ENCODE measurements around the gene PLEKHH1.
A peak's percentile ranks its signal among the peaks of the same experiment; 100 is the strongest.

PLEKHH1 gene

DNA sequence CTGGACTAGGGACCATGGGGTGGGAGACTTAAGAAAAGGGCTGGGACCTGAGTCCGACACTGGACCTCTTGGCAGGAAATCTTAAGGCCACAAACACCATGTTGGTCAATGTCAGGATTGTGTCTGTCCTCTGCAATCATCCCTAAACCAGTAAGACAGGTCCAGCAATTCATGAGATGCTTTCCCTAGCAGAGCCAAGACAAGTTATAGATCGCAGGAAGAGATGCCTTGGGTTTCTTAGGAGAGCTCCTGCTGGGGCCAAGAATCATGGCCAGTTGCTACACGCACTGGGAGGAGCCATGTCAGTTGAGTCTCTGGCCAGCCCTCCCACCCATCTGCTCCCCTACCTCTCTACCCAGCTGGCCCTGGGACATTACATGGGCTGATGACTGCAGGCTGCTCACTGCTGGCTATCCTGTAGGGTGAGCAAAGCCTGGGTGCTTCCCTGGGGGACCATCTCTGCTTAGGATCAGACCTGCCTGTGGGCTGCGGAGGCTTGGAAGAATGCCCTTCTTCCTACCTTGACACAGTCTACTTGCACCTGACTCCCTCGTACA is 14.2 kb downstream of the PLEKHH1 start:
- peak; percentile 52 to 95 for DNase-seq (ENCODE audit: low read depth in 1 of 2, low spot score in 1 of 2)
- TF ChIP-seq JUND (IDR thresholded peaks at IDR 0.05; ENCODE audit: low read depth) = no peak
- in situ Hi-C loops (cut with HindIII; ENCODE audit: low pct_unique_long_range_greater_than_20kb, low sequenced_read_pairs) = no loop called here

DNA sequence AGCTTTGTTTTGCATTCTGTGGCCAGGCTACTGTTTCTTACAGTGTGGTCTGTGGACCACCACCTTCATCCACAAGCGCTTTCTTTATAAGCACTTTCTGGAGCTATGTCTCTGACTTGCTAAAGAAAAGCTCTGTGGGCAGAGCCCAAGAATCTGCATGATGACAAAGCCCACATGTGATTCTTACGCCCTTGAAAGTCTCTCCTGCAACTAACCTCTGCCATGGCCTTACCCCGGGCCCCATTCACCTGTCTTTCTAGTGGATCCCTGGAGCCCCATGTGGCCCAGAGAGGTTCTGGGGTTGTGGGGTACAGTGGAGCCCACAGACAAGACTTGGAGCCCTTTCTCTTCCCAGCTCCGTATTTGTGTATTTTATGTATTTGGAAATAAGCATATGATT is 16.6 kb downstream of the PLEKHH1 start:
- DNase-seq (ENCODE audit: low read depth in 1 of 2, low spot score in 1 of 2) = no peak
- TF ChIP-seq JUND (IDR thresholded peaks at IDR 0.05; ENCODE audit: low read depth) = no peak
- in situ Hi-C loops (cut with HindIII; ENCODE audit: low pct_unique_long_range_greater_than_20kb, low sequenced_read_pairs) = no loop called here

DNA sequence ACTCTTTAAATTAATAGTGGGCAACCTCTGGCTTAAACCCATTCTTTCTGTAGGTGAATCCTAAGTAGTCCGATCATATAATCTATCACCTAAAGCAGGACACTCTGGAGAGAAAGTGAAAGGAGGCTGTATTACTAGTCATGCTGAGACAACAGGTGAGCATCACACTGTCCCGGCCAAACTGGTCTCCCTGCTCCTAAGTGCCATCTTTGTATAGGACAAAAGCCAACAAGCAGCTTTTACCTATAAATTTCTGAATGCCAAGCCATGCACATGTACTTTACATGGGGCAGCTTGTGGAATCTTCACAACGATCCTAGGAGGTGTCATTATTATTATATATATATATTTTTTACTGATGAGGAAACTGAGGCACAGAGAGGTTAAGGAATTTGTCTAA is 18.0 kb downstream of the PLEKHH1 start:
- no peak for TF ChIP-seq JUND (IDR thresholded peaks at IDR 0.05; ENCODE audit: low read depth)
- in situ Hi-C loops (cut with HindIII; ENCODE audit: low pct_unique_long_range_greater_than_20kb, low sequenced_read_pairs) = no loop called here
- peak in 1 of 2 experiments; percentile 58 for DNase-seq (ENCODE audit: low read depth in 1 of 2, low spot score in 1 of 2)

DNA sequence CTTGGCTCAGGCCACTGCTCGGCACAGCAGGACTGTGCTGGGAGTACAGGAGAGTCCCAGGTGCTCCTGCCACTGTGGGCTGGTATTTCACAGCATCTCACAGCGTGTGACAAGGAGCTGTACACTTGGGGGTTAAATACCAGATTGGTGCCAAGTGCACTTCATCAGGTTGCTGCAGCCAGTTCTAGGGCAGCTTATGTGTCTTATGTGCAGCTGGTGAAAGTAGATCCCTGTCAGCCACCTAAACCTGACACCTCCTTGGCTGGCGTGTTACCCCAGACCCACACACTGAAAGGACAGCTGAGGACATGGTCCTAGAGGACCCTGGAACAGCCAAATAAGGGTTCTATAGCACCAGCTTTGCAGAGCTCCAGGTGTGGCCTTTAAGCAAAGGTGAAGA is 18.9 kb downstream of the PLEKHH1 start:
- in situ Hi-C loops (cut with HindIII; ENCODE audit: low pct_unique_long_range_greater_than_20kb, low sequenced_read_pairs) = no loop called here
- no peak for DNase-seq (ENCODE audit: low read depth in 1 of 2, low spot score in 1 of 2)
- TF ChIP-seq JUND (IDR thresholded peaks at IDR 0.05; ENCODE audit: low read depth) = no peak

DNA sequence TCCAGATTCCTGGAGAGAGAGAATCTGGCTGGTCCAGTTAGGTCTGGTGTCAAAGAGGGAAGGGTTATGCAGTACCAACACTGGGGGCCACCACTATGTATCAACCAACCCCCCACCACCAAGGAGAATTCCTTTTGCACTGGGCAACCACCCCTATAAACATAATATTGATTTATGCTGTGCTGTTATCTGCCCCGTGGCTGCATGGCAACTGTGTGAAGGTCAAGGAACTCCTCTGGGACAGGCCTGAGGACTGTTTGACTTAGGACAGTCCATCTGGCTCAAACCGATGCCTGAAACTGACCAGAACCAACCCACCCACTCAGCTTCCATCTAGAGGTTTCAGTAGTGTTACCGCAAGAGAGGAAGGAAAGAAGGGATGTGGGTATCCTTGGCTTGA is 20.5 kb downstream of the PLEKHH1 start:
- no peak for DNase-seq (ENCODE audit: low read depth in 1 of 2, low spot score in 1 of 2)
- TF ChIP-seq JUND (IDR thresholded peaks at IDR 0.05; ENCODE audit: low read depth) = no peak
- in situ Hi-C loops (cut with HindIII; ENCODE audit: low pct_unique_long_range_greater_than_20kb, low sequenced_read_pairs) = no loop called here

- DNase-seq (ENCODE audit: low read depth in 1 of 2, low spot score in 1 of 2) = no peak
- TF ChIP-seq JUND (IDR thresholded peaks at IDR 0.05; ENCODE audit: low read depth) = no peak
- in situ Hi-C loops (cut with HindIII; ENCODE audit: low pct_unique_long_range_greater_than_20kb, low sequenced_read_pairs) = no loop called here
These were observed 21.3 kb downstream of the PLEKHH1 start for GRCh38 chr14:67554341-67554740.

DNA sequence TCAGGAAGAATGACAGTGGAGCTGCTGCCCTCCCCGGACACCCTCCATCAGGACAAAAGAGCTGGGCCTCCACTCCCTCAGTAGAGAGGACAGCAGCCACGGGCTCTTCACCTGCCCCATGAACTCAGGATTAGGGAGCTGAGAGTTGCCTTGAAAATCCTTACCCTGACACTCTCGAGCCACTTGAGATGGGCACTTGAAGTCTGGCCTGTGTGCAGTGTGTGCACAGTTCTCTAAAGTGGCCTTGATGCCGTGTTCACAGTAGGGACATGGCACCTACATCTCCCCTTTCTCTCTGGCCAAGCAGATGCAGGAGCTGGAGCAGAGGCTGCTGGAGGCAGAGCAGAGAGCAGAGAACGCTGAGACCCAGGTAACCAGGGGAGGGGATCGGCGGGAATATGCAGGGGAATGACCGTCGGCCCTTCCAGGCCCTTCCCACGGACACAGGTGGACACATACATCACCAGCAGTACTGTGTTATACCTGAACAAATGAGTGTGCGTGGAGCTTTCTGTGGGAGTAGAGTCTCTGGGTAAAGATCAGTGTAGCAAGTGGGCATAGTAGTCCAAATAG is 22.5 kb downstream of the PLEKHH1 start:
- in situ Hi-C loops (cut with HindIII; ENCODE audit: low pct_unique_long_range_greater_than_20kb, low sequenced_read_pairs) = no loop called here
- no peak for DNase-seq (ENCODE audit: low read depth in 1 of 2, low spot score in 1 of 2)
- no peak for TF ChIP-seq JUND (IDR thresholded peaks at IDR 0.05; ENCODE audit: low read depth)

GRCh38 chr14:67556671-67557070 is 23.6 kb downstream of the PLEKHH1 start:
- in situ Hi-C loops (cut with HindIII; ENCODE audit: low pct_unique_long_range_greater_than_20kb, low sequenced_read_pairs) = no loop called here
- no peak for TF ChIP-seq JUND (IDR thresholded peaks at IDR 0.05; ENCODE audit: low read depth)
- peak in 1 of 2 experiments; percentile 42 for DNase-seq (ENCODE audit: low read depth in 1 of 2, low spot score in 1 of 2)

- DNase-seq (ENCODE audit: low read depth in 1 of 2, low spot score in 1 of 2) = no peak
- no peak for TF ChIP-seq JUND (IDR thresholded peaks at IDR 0.05; ENCODE audit: low read depth)
- in situ Hi-C loops (cut with HindIII; ENCODE audit: low pct_unique_long_range_greater_than_20kb, low sequenced_read_pairs) = no loop called here
These were observed 24.0 kb downstream of the PLEKHH1 start for GRCh38 chr14:67557118-67557517.

- no peak for DNase-seq (ENCODE audit: low read depth in 1 of 2, low spot score in 1 of 2)
- no peak for TF ChIP-seq JUND (IDR thresholded peaks at IDR 0.05; ENCODE audit: low read depth)
- in situ Hi-C loops (cut with HindIII; ENCODE audit: low pct_unique_long_range_greater_than_20kb, low sequenced_read_pairs) = no loop called here
These were observed 24.6 kb downstream of the PLEKHH1 start for GRCh38 chr14:67557656-67558055.

DNA sequence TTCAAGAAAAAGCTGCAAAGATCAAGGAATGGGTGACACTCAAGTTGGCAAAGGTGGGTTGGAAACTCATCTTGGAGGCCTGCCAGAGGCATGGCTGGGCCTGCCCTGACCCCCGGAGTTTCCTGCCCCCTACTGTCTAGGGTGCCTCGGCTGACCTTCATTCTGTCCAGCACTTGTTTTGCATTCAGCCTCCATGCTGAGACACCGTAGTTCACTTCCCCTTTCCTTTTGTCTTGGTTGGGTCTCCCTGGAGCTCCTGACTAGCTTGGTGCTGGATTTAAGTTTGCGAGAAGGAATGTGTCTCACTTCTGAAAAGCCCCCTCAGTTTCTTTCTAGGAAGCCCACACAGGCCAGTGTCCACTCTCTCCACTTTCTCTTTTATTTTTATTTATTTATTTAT is 26.5 kb downstream of the PLEKHH1 start:
- TF ChIP-seq JUND (IDR thresholded peaks at IDR 0.05; ENCODE audit: low read depth) = no peak
- in situ Hi-C loops (cut with HindIII; ENCODE audit: low pct_unique_long_range_greater_than_20kb, low sequenced_read_pairs) = no loop called here
- no peak for DNase-seq (ENCODE audit: low read depth in 1 of 2, low spot score in 1 of 2)

DNA sequence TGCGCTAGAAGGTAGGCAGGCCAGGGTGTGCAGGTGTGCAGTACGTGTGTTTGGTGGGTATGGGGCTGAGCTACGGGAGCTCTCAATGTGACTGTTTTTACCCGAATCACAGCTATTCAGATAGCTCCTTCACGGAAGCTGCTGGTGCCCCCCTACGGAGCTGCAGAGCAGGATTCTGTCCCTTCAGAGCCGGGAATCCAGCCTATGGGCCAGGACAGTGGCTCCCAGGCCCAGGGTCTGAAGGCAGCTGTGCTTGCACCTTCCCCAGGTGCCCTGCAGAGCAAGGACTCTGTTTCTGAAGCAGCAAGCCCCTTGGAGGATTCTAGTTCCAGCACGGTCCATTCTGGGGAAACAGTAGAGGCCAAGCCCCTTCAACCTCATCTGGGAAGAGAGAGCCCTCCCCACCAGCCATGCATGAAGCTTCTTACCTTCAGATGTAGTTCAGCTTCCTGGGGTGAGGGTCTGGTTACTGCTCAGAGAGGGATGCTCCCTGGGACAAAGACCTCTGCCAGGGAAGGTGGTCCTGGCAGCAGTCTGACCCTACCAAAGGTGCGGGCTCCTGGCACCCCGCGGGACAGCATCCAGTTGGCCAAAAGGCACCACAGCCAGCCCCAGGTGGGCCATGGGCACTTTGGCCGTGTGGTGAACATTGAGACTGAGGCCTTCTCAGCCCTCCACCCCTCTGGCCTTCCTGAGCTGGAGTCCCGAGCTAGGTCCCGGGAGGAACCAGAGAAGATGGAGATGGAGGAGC is 29.1 kb downstream of the PLEKHH1 start:
- in situ Hi-C loops (cut with HindIII; ENCODE audit: low pct_unique_long_range_greater_than_20kb, low sequenced_read_pairs) = no loop called here
- TF ChIP-seq JUND (IDR thresholded peaks at IDR 0.05; ENCODE audit: low read depth) = no peak
- no peak for DNase-seq (ENCODE audit: low read depth in 1 of 2, low spot score in 1 of 2)

GRCh38 chr14:67562776-67563150 is 29.7 kb downstream of the PLEKHH1 start:
- DNase-seq (ENCODE audit: low read depth in 1 of 2, low spot score in 1 of 2) = no peak
- in situ Hi-C loops (cut with HindIII; ENCODE audit: low pct_unique_long_range_greater_than_20kb, low sequenced_read_pairs) = no loop called here
- no peak for TF ChIP-seq JUND (IDR thresholded peaks at IDR 0.05; ENCODE audit: low read depth)
